ENCODE data around the gene CCR7. TPM values are rescaled to one million over a fixed set of nuclear protein-coding genes. Genes with fewer than 3 reads are reported as not detected.

The CCR7 gene
- total and polyA plus RNA-seq, 12 donors: 0.10 to 1.7 (median 0.46) TPM; not detected in 7

DNA sequence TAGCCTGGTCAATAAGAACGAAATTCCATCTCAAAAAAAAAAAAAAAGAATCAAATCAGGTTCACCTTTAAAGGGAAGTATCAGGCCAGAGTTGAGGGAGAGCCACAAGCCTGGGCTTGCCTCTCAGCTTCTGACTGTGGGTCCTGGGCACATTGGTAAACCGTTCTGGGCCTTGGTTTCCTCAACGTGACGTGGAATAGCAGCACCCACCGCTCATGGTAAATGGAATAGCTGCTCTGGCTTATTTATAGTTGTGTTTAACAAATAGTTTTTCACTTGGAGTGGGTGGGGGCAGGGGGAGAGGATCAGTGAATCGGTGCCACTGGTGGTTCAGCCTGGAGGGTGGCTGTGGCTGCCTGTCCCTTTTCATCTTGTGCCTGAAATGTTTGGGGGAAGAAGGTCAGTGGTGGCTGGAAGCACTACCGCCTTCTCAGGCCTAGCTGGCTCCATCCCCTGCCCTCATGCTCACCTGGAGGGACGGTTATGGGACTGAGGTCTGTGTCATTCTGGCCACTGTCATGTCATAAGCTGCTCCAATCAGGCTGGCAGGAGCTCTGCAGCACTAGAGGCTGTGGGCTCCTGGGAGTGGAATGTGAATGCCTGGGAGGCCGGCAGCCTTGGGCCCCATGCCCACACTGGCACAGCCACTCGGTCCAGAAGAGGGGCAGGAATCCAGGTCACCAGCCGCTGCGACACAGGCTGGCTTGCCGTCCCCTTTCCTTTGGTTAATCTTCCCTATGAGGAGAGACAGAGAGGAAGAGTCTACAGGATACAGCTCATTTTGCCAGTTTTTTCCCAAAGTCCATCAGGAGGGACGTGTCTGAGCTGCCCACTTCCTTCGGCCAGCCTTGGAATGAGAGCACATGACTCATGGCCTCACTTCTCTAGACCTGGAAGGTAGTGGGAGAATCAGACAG is 27.0 kb downstream of the CCR7 start:
- DNase-seq: peak; percentile 75 to 78
- TF ChIP-seq, protein P1, sequence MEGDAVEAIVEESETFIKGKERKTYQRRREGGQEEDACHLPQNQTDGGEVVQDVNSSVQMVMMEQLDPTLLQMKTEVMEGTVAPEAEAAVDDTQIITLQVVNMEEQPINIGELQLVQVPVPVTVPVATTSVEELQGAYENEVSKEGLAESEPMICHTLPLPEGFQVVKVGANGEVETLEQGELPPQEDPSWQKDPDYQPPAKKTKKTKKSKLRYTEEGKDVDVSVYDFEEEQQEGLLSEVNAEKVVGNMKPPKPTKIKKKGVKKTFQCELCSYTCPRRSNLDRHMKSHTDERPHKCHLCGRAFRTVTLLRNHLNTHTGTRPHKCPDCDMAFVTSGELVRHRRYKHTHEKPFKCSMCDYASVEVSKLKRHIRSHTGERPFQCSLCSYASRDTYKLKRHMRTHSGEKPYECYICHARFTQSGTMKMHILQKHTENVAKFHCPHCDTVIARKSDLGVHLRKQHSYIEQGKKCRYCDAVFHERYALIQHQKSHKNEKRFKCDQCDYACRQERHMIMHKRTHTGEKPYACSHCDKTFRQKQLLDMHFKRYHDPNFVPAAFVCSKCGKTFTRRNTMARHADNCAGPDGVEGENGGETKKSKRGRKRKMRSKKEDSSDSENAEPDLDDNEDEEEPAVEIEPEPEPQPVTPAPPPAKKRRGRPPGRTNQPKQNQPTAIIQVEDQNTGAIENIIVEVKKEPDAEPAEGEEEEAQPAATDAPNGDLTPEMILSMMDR (IDR thresholded peaks at IDR 0.05): no peak
- Histone ChIP-seq H3K4me3 (no peak overlapping the region), H3K9me3 (no peaks in the 10 kb centered on the region), H3K4me1 (peaks cover 50 to 96% (median 85%) of the 10 kb centered on the region in 9 donors), H3K27me3 (no peaks in the 10 kb centered on the region), H3K27ac (peak overlapping the region; percentile 35 to 97 (median 89)), H3K36me3 (no peaks in the 10 kb centered on the region)
- intact Hi-C loops (cut with DNase I): loop anchor here in 5 of 10 donors (5.0 to 10.0 kb wide), 4 partner anchors 173 to 233 kb away; partner anchors contain the start of genes RARA (in 3 of the 5) and GJD3 (in 1 of the 5)
- peak; percentile 17 to 65 (median 42) for ATAC-seq
- 53 to 63% methylated on average over 15 of the region's 15 CpGs for WGBS, 2 donors

- Histone ChIP-seq H3K4me1 (peaks cover 37 to 96% (median 82%) of the 10 kb centered on the region in 9 donors), H3K36me3 (no peaks in the 10 kb centered on the region), H3K27me3 (no peaks in the 10 kb centered on the region), H3K27ac (peak overlapping the region; percentile 5 to 97 (median 89)), H3K9me3 (no peaks in the 10 kb centered on the region), H3K4me3 (no peak overlapping the region)
- ATAC-seq (peak; percentile 40 to 81 (median 62)), DNase-seq (peak; percentile 70 to 80)
- WGBS, 2 donors: 14 to 21% methylated on average over 13 of the region's 13 CpGs
- intact Hi-C loops (cut with DNase I): loop anchor here in 7 of 10 donors (2.0 to 10.0 kb wide), 6 partner anchors 20 to 232 kb away; partner anchors contain the start of genes RARA (in 3 of the 7) and GJD3 (in 1 of the 7)
- TF ChIP-seq, protein P1 (IDR thresholded peaks at IDR 0.05): no peak
Measured at GRCh38 chr17:40536295-40537171, 28.7 kb downstream of the CCR7 start.

DNA sequence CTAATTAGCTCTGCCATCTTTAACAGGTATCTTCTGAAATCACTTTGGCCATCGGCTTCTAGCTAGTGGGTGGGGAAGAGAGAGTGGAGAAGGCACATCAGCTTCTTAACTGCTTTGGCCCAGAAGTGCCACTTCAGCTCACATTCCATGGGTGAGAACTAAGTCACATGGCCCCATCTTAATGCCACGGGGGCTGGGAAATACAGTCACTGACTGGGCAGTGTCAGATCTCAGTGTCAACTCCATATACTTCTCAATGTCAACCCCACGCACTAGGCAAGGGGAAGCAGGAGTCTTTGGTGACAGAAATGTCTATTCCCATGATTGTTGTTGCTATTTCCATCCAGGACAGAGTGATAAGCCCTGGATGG is 29.4 kb downstream of the CCR7 start:
- TF ChIP-seq, protein P1 (IDR thresholded peaks at IDR 0.05): no peak
- H3K4me1 ChIP-seq: peaks cover 32 to 92% (median 75%) of the 10 kb centered on the region in 9 donors

More for the DNA sequence above, 29.4 kb downstream of the CCR7 start:
- Histone ChIP-seq H3K27ac (peak overlapping the region; percentile 5 to 97 (median 89)), H3K4me3 (no peak overlapping the region), H3K9me3 (no peaks in the 10 kb centered on the region), H3K36me3 (no peaks in the 10 kb centered on the region), H3K27me3 (no peaks in the 10 kb centered on the region)
- no peak for DNase-seq
- ATAC-seq: peak in 6 of 8 donors; percentile 1 to 33 (median 14)
- 23 to 40% methylated on average over 3 of the region's 3 CpGs for WGBS, 2 donors
- intact Hi-C loops (cut with DNase I): loop anchor here in 7 of 10 donors (2.0 to 10.0 kb wide), 7 partner anchors 21 to 231 kb away; partner anchors contain the start of genes RARA (in 3 of the 7) and GJD3 (in 1 of the 7)

Data from heart right ventricle (tissue), 16 donors.